HCT116 (cell line): ENCODE data around the gene YY2. TPM values are rescaled to one million over a fixed set of nuclear protein-coding genes. Genes with fewer than 3 reads are reported as not detected.

ENCODE experiments used
- ATAC-seq: fragments of 200-7000 bp; cut with Tn5 transposase; 2 replicates; pipeline ENCODE4 v1.9.1; 2020; ENCODE audit warnings: mild to moderate bottlenecking, moderate library complexity
- BruUV-seq: library from RNA; stranded (reverse); fragments of 400-500 nt; replicated peaks from 2 replicates; lab custom pipeline; 2021; lab: Mats Ljungman, UMichigan
- CTCF ChIA-PET: fragments of 300-600 bp; sonication (Branson Sonifier 250); formaldehyde crosslinking; loops from one replicate; lab custom pipeline; 2021; ENCODE audit warnings: antibody characterized with exemption; lab: Charles Lee
- POLR2A ChIA-PET: fragments of 300-600, 350-600 bp; sonication (Branson Sonifier 250); formaldehyde crosslinking; loops from one replicate; lab custom pipeline; 2021; ENCODE audit warnings: antibody characterized with exemption; lab: Charles Lee
- RAD21 ChIA-PET, 2 experiments: fragments of 300-600 bp; sonication (Branson Sonifier 250); formaldehyde crosslinking; loops; one replicate each; lab custom pipeline; 2023; ENCODE audit warnings: low total read pairs in 2 of 2; ENCODE audit not compliant: uncharacterized antibody in 2 of 2, unreplicated experiment in 2 of 2, low non-redundant PET in 1 of 2; lab: Charles Lee
- DNase-seq: peaks from one replicate; pipeline ENCODE4 v3.0.0-alpha.2; 2010; ENCODE audit warnings: low read depth, low spot score
- H2AFZ ChIP-seq: fragments of 200-600 bp; shearing (Covaris generic), sonication (generic); 2 replicates; pipeline ENCODE4 v1.6.1; 2017; ENCODE audit warnings: low read depth, mixed run types, mixed read lengths, antibody characterized with exemption, low read length; ENCODE audit not compliant: poor library complexity, severe bottlenecking
- H3K27ac ChIP-seq: 2 replicates; pipeline ENCODE4 v1.5.1; 2012; ENCODE audit warnings: low read depth, low read length
- H3K27me3 ChIP-seq: fragments of 200-600 bp; sonication (generic); 2 replicates; pipeline ENCODE4 v1.6.1; 2016; ENCODE audit warnings: mixed run types, low read length, mixed read lengths; ENCODE audit not compliant: insufficient read depth
- H3K36me3 ChIP-seq, 2 experiments: fragments of 200-500 bp in 1 of 2; fragments of 200-600 bp in 1 of 2; sonication (Bioruptor generic) in 1 of 2; sonication (generic) in 1 of 2; 2 replicates each; pipeline versions ENCODE4 v1.5.1 to v1.6.1; 2014 to 2016; ENCODE audit warnings: low read length in 2 of 2, inconsistent platforms in 1 of 2, mixed read lengths in 1 of 2, mixed run types in 1 of 2; ENCODE audit not compliant: insufficient read depth in 2 of 2, control insufficient read depth in 1 of 2
- H3K4me1 ChIP-seq, 2 experiments: fragments of 200-600 bp in 1 of 2; sonication (generic) in 1 of 2; 2 replicates each; pipeline versions ENCODE4 v1.5.1 to v1.6.1; 2012 to 2017; ENCODE audit warnings: low read length in 2 of 2, inconsistent platforms in 1 of 2, mild to moderate bottlenecking in 1 of 2, mixed read lengths in 1 of 2, mixed run types in 1 of 2, moderate library complexity in 1 of 2; ENCODE audit not compliant: insufficient read depth in 2 of 2, control insufficient read depth in 1 of 2
- H3K4me2 ChIP-seq: fragments of 200-600 bp; sonication (generic); 2 replicates; pipeline ENCODE4 v1.6.1; 2017; ENCODE audit warnings: mixed run types, low read length, mixed read lengths
- H3K4me3 ChIP-seq, 2 experiments: fragments of 200-600 bp in 1 of 2; sonication (generic) in 1 of 2; replicated peaks in 1 of 2; 2 replicates each; pipeline ENCODE4 v1.5.1; 2011 to 2016; ENCODE audit warnings: low read length in 2 of 2, control low read depth in 1 of 2, low read depth in 1 of 2, mild to moderate bottlenecking in 1 of 2, mixed read lengths in 1 of 2, mixed run types in 1 of 2
- H3K79me2 ChIP-seq: fragments of 200-600 bp; sonication (generic); 2 replicates; pipeline ENCODE4 v1.6.1; 2017; ENCODE audit warnings: mild to moderate bottlenecking, mixed run types, low read length, moderate library complexity, mixed read lengths; ENCODE audit not compliant: insufficient read depth
- H3K9ac ChIP-seq: fragments of 200-600 bp; sonication (generic); 2 replicates; pipeline ENCODE4 v1.6.1; 2016; ENCODE audit warnings: low read length, mixed read lengths
- H3K9me2 ChIP-seq: fragments of 200-600 bp; sonication (generic), shearing (Covaris generic); 2 replicates; pipeline ENCODE4 v1.6.1; 2017; ENCODE audit warnings: mixed run types, mild to moderate bottlenecking, moderate library complexity; ENCODE audit not compliant: insufficient read depth
- H3K9me3 ChIP-seq, 2 experiments: fragments of 200-500 bp in 1 of 2; fragments of 200-600 bp in 1 of 2; sonication (Bioruptor generic) in 1 of 2; sonication (generic) in 1 of 2; 2 replicates each; pipeline ENCODE4 v1.6.1; 2014 to 2017; ENCODE audit warnings: low read length in 2 of 2, mixed read lengths in 2 of 2, inconsistent platforms in 1 of 2, low read depth in 1 of 2, mild to moderate bottlenecking in 1 of 2, mixed run types in 1 of 2, moderate library complexity in 1 of 2; ENCODE audit not compliant: control insufficient read depth in 1 of 2, insufficient read depth in 1 of 2
- H4K20me1 ChIP-seq: fragments of 200-600 bp; sonication (generic), shearing (Covaris generic); 2 replicates; pipeline ENCODE4 v1.6.1; 2017; ENCODE audit warnings: mixed run types, mild to moderate bottlenecking, moderate library complexity; ENCODE audit not compliant: insufficient read depth
- CTCF ChIP-seq, 3 experiments: fragments of 200-600 bp in 1 of 3; sonication (generic) in 1 of 3; IDR thresholded peaks in 2 of 3; conservative IDR thresholded peaks in 1 of 3; 2 replicates each; pipeline ENCODE4 v1.5.1; 2012 to 2017; ENCODE audit warnings: low read depth in 2 of 3, low read length in 2 of 3, antibody characterized with exemption in 1 of 3, borderline replicate concordance in 1 of 3, control low read depth in 1 of 3, mild to moderate bottlenecking in 1 of 3, mixed read lengths in 1 of 3, mixed run types in 1 of 3, moderate library complexity in 1 of 3; ENCODE audit not compliant: insufficient read depth in 1 of 3
- ELF1 ChIP-seq: IDR thresholded peaks from 2 replicates; pipeline ENCODE4 v1.6.1; 2012; ENCODE audit warnings: low read depth, borderline replicate concordance
- FOSL1 ChIP-seq: IDR thresholded peaks from 2 replicates; pipeline ENCODE4 v1.6.1; 2012; ENCODE audit warnings: low read depth
- JUND ChIP-seq: IDR thresholded peaks from 2 replicates; pipeline ENCODE4 v1.6.1; 2012
- MAX ChIP-seq: IDR thresholded peaks from 2 replicates; pipeline ENCODE4 v1.6.1; 2012
- RAD21 ChIP-seq: IDR thresholded peaks from 2 replicates; pipeline ENCODE4 v1.6.1; 2012; ENCODE audit warnings: low read depth, mild to moderate bottlenecking
- REST ChIP-seq: IDR thresholded peaks from 2 replicates; pipeline ENCODE4 v1.6.1; 2012; ENCODE audit warnings: low read depth
- TCF7L2 ChIP-seq: IDR thresholded peaks from 2 replicates; pipeline ENCODE4 v1.7.0; 2011; ENCODE audit warnings: borderline replicate concordance, inconsistent platforms; ENCODE audit not compliant: insufficient read depth, insufficient read length; ENCODE audit errors: extremely low read depth
- YY1 ChIP-seq: IDR thresholded peaks from 2 replicates; pipeline ENCODE4 v1.6.1; 2011; ENCODE audit warnings: low read length, low read depth, moderate library complexity, mild to moderate bottlenecking; ENCODE audit not compliant: insufficient replicate concordance; ENCODE audit errors: extremely low read depth
- ZBTB33 ChIP-seq: IDR thresholded peaks from 2 replicates; pipeline ENCODE4 v1.6.1; 2011; ENCODE audit warnings: mild to moderate bottlenecking, low read length, moderate library complexity; ENCODE audit not compliant: insufficient replicate concordance; ENCODE audit errors: extremely low read depth
- intact Hi-C: fragments of 100-400 bp; cut with micrococcal nuclease; formaldehyde crosslinking; loops from 2 replicates; pipeline ENCODE4 v1.10.0; 2022
- total RNA-seq: library from RNA; stranded (reverse); gene quantifications from one replicate; pipeline ENCODE4 v1.2.1, GENCODE V29; 2021; ENCODE audit not compliant: unreplicated experiment

Gene YY2
- total RNA-seq, 1 experiment from 2014 or later: 2.7 TPM

GRCh38 chrX:21806691-21807090 is 49.1 kb upstream of the YY2 start:
- Histone ChIP-seq H3K79me2 (no peaks in the 10 kb centered on the region), H3K27ac (no peak overlapping the region), H3K27me3 (no peaks in the 10 kb centered on the region), H2AFZ (no peak overlapping the region), H3K4me3 (no peak overlapping the region), H3K4me2 (no peak overlapping the region), H3K4me1 (peaks cover 6 to 7% of the 10 kb centered on the region in 2 experiments), H3K9me3 (no peaks in the 10 kb centered on the region), H3K9ac (no peak overlapping the region), H3K36me3 (no peaks in the 10 kb centered on the region), H4K20me1 (no peaks in the 10 kb centered on the region), H3K9me2 (no peaks in the 10 kb centered on the region)
- intact Hi-C loops: no loop called here
- DNase-seq (no peak), ATAC-seq (no peak)
- TF ChIP-seq YY1 (no peak), ELF1 (no peak), JUND (no peak), REST (no peak), RAD21 (no peak), FOSL1 (no peak), CTCF (IDR thresholded peaks at IDR 0.05 in 2 of 3, conservative IDR thresholded peaks at IDR 0.05 in 1 of 3; ENCODE audit: borderline replicate concordance in 1 of 3, insufficient read depth in 1 of 3, low read depth in 2 of 3, low read length in 2 of 3) (no peak), TCF7L2 (no peak), MAX (no peak), ZBTB33 (no peak)
- no TSS peak for BruUV-seq
- POLR2A ChIA-PET: no interaction called here
- CTCF ChIA-PET: no interaction called here
- RAD21 ChIA-PET: no interaction called here
